ENCODE measurements around the gene TBC1D3B. TPM values are rescaled to one million over a fixed set of nuclear protein-coding genes. Genes with fewer than 3 reads are reported as not detected.
"Not testable (repeated sequence)": the region's sequence is repeated elsewhere in the genome, so short reads cannot be mapped to it uniquely, and the experiment has no call there.

Gene TBC1D3B
- total RNA-seq, 2 donors from 2014 or later = 4.5 to 8.7 TPM

GRCh38 chr17:36205637-36206485 is 29.4 kb upstream of the TBC1D3B start:
- Histone ChIP-seq H3K4me3 (no peak overlapping the region), H3K4me1 (no peaks in the 10 kb centered on the region), H3K9me3 (no peaks in the 10 kb centered on the region), H3K27ac (no peak overlapping the region), H3K27me3 (no peaks in the 10 kb centered on the region), H3K9ac (ENCODE audit: low read depth in 2 of 2, low read length in 2 of 2) (no peak overlapping the region), H3K36me3 (no peaks in the 10 kb centered on the region)
- TF ChIP-seq CTCF (IDR thresholded peaks at IDR 0.05) = no peak
- DNase-seq = no peak
- intact Hi-C loops (cut with DNase I) = no loop called here

GRCh38 chr17:36204724-36205500 is 28.5 kb upstream of the TBC1D3B start:
- Histone ChIP-seq H3K36me3 (no peaks in the 10 kb centered on the region), H3K9ac (ENCODE audit: low read depth in 2 of 2, low read length in 2 of 2) (no peak overlapping the region), H3K4me3 (no peak overlapping the region), H3K27me3 (no peaks in the 10 kb centered on the region), H3K9me3 (no peaks in the 10 kb centered on the region), H3K27ac (no peak overlapping the region), H3K4me1 (no peaks in the 10 kb centered on the region)
- DNase-seq = no peak
- intact Hi-C loops (cut with DNase I) = no loop called here
- no peak for TF ChIP-seq CTCF (IDR thresholded peaks at IDR 0.05)

GRCh38 chr17:36203335-36203734 is 26.9 kb upstream of the TBC1D3B start:
- H3K27ac ChIP-seq = no peak overlapping the region
- TF ChIP-seq CTCF (IDR thresholded peaks at IDR 0.05) = no peak

GRCh38 chr17:36201506-36201905 is 25.1 kb upstream of the TBC1D3B start:
- H3K9me3 ChIP-seq; H3K4me3 ChIP-seq; DNase-seq; H3K4me1 ChIP-seq; H3K9ac ChIP-seq (ENCODE audit: low read depth in 2 of 2, low read length in 2 of 2); intact Hi-C loops (cut with DNase I); H3K36me3 ChIP-seq; H3K27me3 ChIP-seq; H3K27ac ChIP-seq: not testable (repeated sequence)

More at GRCh38 chr17:36203335-36203734, 26.9 kb upstream of the TBC1D3B start:
- H3K9me3 ChIP-seq = no peaks in the 10 kb centered on the region
- no peaks in the 10 kb centered on the region for H3K27me3 ChIP-seq
- H3K4me1 ChIP-seq = no peaks in the 10 kb centered on the region
- no peaks in the 10 kb centered on the region for H3K36me3 ChIP-seq
- intact Hi-C loops (cut with DNase I) = no loop called here
- no peak overlapping the region for H3K9ac ChIP-seq (ENCODE audit: low read depth in 2 of 2, low read length in 2 of 2)
- no peak for DNase-seq
- H3K4me3 ChIP-seq = no peak overlapping the region

GRCh38 chr17:36201102-36201501 is 24.7 kb upstream of the TBC1D3B start:
- H3K4me3 ChIP-seq; H3K27ac ChIP-seq; intact Hi-C loops (cut with DNase I); H3K4me1 ChIP-seq; H3K9ac ChIP-seq (ENCODE audit: low read depth in 2 of 2, low read length in 2 of 2); H3K9me3 ChIP-seq; H3K36me3 ChIP-seq; H3K27me3 ChIP-seq; DNase-seq: not testable (repeated sequence)

- Histone ChIP-seq H3K27me3 (no peaks in the 10 kb centered on the region), H3K36me3 (no peaks in the 10 kb centered on the region), H3K4me3 (no peak overlapping the region), H3K9ac (ENCODE audit: low read depth in 2 of 2, low read length in 2 of 2) (no peak overlapping the region), H3K27ac (no peak overlapping the region), H3K4me1 (no peaks in the 10 kb centered on the region), H3K9me3 (no peaks in the 10 kb centered on the region)
- no peak for DNase-seq
- intact Hi-C loops (cut with DNase I) = no loop called here
- no peak for TF ChIP-seq CTCF (IDR thresholded peaks at IDR 0.05)
Observed at GRCh38 chr17:36198831-36199465, 22.5 kb upstream of the TBC1D3B start.
